SW 1271 (cell line): ENCODE measurements around the gene ALDH1A2.

ENCODE experiments used
- DNase-seq, 2 experiments: peaks; one replicate each; lab custom pipeline; 2025; lab: John Stamatoyannopoulos, UW

Gene ALDH1A2

DNA sequence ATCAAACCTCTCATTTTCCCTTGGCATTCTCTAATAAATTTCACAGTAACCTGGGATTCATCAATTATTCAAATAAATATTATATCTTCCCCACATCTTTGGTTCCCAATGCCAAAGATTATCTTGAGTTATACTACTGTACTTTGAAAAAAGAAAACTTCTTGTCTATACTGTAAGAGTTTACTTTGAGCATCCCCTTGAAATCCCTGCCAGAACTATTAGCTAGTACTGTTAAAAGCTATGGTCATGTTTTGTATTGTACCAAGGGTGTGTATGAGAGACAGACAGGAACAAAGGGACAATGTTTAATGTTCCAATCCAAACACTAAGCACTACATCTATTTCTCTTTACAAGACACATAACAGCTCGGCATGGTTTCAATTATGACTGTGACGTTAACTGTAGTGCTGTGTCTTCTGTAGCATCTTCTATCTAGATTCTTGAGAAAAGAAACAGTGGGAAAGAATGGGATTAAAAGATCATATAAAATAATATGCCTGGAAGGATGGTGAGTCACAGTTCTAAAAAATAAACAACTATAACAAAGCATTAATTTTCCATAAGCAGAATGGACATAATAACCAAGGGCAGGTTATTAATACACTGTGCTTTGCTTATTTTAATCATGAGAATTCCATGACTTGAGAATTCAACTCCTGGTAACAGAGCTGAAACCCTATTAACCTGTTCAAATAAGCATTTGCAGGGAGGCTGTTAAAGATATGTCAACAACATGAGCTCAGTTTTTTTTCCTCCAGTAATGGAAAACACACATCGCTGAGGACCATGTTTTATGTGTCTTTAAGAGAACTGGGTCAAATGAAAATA lies 71.1 kb downstream of the ALDH1A2 start:
- DNase-seq = no peak

DNA sequence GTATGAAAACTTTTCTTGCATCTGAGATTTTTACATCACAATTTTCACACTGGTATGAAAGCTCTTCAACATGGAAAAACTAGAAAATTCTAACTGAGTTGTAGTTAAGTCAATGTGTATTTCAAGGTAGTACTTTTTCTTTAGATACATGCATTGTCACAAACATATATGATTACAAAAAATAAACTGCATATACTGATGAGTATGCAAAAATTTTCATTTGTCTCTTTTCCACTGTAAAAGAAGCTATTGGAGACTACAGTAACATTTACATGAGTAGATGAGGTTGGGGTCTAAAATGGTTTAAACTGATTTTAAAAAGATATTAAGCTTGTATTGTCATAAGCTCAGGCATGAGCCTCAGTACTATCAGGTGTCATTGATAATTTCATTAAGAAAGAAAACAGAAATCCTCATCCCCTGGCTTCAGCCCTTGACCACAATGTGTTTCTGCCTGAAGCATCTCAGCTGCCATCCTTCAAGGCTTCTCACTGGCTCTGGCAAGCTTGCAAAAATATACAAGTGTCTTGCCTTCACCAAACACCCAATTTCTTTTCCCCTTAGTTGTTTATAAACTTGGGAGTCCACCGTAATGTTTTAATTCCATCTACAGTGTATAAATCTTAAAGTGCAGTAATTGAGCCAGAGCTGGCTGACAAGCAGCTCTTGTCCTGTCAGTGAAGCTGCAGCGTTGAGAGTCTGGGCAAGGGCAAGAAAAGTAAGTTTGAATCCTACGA lies 71.9 kb downstream of the ALDH1A2 start:
- DNase-seq = no peak

DNA sequence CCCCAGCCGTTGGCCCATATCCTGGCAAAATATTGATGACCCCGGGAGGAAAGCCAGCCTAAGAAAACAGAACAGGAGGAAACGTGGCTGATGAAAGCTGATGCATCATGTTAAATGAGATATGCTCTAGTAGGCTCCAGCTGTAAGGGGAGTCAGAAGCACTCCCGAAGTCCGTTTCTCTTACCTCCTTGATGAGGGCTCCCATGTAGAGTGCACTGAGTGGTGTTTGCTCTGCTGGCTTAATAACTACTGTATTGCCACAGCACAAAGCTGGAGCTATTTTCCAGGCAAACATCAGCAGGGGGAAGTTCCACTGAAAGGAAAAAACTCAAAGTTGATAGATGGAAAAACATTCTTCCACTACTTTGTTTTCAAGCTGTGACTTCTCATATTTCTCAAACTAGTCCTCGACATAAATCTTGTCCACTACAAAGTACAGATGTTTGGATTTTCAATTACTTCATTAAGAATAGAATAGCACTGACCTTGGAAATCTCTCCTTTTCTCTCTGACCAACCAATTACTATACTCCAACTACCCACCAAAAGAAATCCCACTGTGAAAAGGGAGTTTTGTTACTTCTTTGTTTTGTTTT lies 72.7 kb downstream of the ALDH1A2 start:
- DNase-seq = no peak

DNA sequence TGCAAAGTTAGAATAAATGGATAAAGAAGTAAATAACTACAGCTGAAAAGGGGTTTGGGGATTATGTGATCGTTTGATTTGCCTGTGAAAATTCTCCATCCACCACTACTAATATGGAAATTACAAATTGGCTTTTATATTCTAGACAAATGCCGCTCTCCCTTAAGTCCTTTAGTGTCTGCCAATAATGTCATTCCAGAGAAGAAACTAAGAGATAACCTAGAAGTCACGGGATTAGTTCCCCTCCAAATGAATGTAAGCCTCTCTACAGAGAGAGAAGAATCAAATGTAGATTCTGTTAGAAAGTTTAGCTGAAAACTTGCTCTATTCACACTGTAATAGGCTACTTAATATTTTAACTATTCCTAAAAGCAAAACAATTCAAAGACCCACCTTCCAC lies 92.0 kb downstream of the ALDH1A2 start:
- DNase-seq = no peak

DNA sequence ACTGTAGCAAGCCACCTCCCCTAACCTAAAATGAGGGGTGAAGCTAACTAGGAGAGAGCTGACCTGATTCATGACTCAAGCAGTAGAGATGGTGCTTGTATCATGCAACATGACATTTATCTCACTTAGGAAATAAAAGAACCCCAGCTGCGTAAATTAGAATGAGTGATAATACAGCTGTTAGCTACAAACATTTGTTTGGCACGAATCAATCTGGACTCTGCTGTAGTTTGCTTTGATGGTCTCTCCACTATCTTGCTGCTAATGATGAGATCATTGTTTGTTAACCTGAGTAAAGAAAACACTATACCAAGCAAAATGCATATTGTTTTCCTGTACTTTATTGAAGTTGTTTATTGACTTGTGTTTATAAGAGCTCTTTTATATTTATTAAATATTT lies 92.6 kb downstream of the ALDH1A2 start:
- DNase-seq = no peak

DNA sequence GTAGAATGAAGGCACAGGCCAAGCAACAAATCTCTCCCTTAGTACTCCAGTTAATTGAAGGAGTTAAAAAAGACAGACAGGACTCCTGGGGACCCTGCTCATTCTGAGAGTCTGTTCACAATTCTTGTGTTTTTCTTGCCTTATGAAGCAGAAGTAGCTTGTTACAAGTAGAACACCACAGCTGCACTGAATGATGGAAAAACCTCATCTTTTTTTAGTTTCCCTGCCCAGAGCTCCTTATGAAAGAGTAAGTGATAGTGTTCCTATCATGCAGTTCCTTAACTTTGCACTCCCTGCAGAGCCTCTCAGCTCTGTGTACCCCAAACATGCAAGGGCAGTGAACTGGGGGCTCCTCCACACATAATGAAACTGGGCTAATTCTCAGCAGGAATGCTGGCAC lies 95.5 kb downstream of the ALDH1A2 start:
- DNase-seq = no peak

DNA sequence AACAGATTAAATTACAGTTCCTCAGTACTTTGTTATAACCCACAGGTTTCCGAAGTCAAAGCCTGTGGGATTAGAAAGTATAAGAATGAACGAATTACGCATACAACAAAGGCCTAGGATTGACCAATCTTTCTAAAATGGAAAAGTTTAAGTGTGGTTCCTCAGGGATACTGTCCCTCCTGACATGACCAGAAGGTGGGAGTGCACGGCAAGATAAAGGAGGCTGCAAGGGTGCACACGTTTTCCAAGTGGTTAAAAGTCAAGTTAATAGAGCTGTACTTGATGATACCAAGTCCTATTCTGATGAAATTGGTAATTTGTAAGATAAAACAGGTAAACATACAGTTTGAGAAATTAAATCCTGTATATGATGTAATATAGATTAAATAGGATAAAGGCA lies 96.2 kb downstream of the ALDH1A2 start:
- DNase-seq = no peak

- no peak for DNase-seq
Observed at GRCh38 chr15:57962887-57963286, 102.6 kb downstream of the ALDH1A2 start.

GRCh38 chr15:57961919-57962318 lies 103.6 kb downstream of the ALDH1A2 start:
- no peak for DNase-seq

DNA sequence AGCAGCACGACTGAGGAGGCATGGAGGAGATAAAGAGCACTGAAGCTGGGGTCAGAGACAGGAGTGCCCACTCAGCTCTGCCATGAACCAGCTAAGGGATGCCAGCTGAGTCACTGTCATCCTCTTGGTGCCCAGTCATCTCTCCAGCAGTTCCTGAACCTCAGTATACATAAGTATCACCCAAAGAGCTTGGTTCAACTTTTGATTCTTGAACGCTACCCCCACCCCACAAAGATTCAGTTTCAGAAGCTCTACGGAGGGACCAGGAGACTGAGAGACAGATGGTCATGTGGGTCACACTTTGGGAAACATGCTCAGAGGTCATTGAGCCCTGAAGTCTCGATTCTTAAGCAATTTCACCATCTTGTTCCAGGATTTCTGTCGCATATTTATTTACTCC lies 108.4 kb downstream of the ALDH1A2 start:
- no peak for DNase-seq

GRCh38 chr15:57953874-57954273 lies 111.6 kb downstream of the ALDH1A2 start:
- DNase-seq = no peak

DNA sequence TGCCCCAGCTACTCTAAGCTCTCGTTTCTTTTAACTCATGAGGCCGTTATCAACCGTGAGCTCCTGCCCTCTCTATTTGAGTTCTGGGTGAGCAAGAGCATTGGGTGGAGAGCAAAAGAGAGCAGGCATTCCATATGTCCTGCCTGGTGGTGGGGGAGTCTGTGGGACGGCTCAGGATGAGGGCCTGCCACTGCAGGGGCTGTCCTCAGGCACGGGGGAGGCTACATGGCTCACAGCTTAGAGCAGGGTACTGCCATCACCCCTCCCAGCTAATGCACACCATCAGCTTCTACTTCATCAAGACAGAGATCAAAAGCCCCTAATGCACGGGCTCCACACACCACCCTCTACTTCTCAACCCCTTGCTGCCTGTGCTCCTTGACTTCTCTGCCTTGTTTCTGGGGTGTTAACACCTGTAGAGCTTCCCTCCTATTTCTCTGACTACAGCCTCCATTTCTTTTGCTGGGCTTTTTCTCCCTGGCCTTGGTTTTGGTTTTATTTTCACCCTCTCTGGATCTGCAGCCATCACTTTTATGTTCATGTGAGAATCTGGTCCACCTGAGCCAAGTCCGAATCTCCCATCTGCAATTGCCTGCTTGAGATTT lies 114.1 kb downstream of the ALDH1A2 start:
- DNase-seq = no peak

DNA sequence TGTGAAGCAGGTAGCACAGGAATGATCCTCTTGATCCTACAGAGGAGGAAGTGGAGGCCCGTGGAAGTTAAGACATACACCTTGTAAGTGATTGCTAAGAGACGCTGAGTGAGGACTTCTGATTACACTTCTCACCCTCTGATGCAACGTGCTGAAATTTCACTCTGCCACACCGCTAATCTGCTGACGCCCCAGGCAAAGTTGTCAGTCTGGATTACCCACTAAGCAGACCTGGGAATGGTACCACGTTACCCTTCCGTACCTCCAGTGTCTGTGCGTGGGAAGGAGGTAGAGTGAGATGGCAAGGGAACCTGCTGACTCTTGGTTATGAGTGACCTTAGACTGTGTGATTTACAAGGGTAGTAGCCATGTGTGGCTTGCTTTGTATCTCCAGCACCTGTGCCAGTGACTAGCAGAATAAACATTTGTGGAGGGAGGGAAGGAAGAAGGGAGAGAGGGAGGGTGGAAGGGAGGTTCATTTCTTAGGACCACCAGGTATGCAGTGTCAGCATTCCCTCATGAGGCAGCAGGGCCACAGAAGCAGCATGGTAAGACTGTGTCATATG lies 115.0 kb downstream of the ALDH1A2 start:
- DNase-seq = no peak

- DNase-seq = no peak
Observed at GRCh38 chr15:57949374-57949943, 116.1 kb downstream of the ALDH1A2 start.

GRCh38 chr15:57948351-57949289 lies 116.9 kb downstream of the ALDH1A2 start:
- no peak for DNase-seq

GRCh38 chr15:57947781-57948180 lies 117.7 kb downstream of the ALDH1A2 start:
- DNase-seq = no peak

DNA sequence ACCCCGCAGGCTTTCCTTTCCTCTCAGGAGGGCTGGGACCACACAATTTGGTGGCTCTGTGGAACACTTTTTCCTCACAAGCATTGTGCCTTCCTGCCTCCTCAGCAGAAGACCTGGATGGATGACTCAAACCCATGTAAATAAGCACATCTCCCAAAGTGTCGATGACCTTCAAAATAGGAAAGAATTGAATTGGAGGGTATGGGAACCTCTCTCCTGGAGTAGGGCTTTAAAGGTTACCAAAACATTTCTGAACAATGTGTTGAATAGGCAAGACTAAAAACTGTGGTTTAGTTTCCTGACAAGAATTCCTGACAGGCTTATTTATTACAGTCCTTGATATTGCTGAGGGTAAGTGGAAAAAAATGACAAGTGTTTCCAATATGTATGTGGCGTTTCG lies 118.2 kb downstream of the ALDH1A2 start:
- DNase-seq = no peak

GRCh38 chr15:57946491-57947048 lies 118.9 kb downstream of the ALDH1A2 start:
- no peak for DNase-seq

GRCh38 chr15:57945616-57946015 lies 119.9 kb downstream of the ALDH1A2 start:
- DNase-seq = no peak

DNA sequence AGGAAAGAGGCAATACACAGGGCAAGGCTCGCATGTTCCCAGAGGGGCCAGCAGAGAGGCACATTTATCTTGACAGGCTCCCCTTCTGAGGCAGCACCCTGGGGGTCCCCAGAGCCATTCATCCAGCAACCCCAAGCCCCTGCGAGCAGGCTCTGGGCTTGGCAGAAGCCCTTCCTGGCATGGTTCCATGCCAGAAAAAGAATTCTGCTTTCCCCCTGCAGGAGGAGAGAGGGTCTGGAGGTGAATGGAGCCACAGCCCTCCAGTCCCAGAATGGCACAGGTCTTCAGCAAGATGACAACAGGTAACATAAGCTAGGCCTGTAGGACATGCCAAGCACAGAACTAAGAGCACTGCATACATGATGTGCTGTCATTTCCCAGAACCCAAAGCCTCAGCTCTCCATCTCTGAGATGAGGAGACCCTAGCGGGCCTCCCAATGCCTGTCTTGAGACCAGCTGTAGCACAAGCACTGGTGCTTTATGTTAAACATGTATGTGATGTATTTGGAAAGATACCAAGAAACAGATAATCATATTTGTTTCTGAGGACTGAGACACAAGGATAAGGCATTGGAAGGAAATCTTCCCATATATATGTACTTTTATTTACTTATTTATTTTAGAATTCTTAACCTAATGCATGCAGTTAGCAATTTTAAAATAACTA lies 121.6 kb downstream of the ALDH1A2 start:
- DNase-seq = no peak
